OCI-LY7 (cell line): Measurements from ENCODE around the gene CMTM6. TPM values are rescaled to one million over a fixed set of nuclear protein-coding genes. Genes with fewer than 3 reads are reported as not detected.

Experiments used
- BruUV-seq: library from RNA; stranded (reverse); fragments of 400-500 nt; replicated peaks from 2 replicates; lab custom pipeline; 2021; lab: Mats Ljungman, UMichigan
- CTCF ChIA-PET: fragments of 300-600 bp; sonication (Branson Sonifier 250); formaldehyde crosslinking; loops from one replicate; lab custom pipeline; 2022; ENCODE audit warnings: antibody characterized with exemption; ENCODE audit not compliant: unreplicated experiment; lab: Charles Lee
- POLR2A ChIA-PET: fragments of 300-600 bp; sonication (Branson Sonifier 250); formaldehyde crosslinking; loops from one replicate; lab custom pipeline; 2022; ENCODE audit warnings: antibody characterized with exemption; lab: Charles Lee
- DNase-seq: peaks from one replicate; pipeline ENCODE4 v3.0.0-alpha.2; 2015; ENCODE audit warnings: low spot score
- H2AFZ ChIP-seq: fragments of 200-600 bp; sonication (generic), shearing (Covaris generic); 2 replicates; pipeline ENCODE4 v1.6.1; 2014; ENCODE audit warnings: mild to moderate bottlenecking, antibody characterized with exemption, low read length, moderate library complexity
- H3K27ac ChIP-seq: fragments of 200-600 bp; sonication (generic); 2 replicates; pipeline ENCODE4 v1.5.1; 2014; ENCODE audit warnings: mixed run types, low read depth, mild to moderate bottlenecking, moderate library complexity, low read length, inconsistent platforms; ENCODE audit not compliant: poor library complexity, severe bottlenecking
- H3K36me3 ChIP-seq: fragments of 200-600 bp; sonication (generic); 2 replicates; pipeline ENCODE4 v1.6.1; 2014; ENCODE audit warnings: mild to moderate bottlenecking, antibody characterized with exemption, low read length, moderate library complexity, mixed read lengths; ENCODE audit not compliant: insufficient read depth
- H3K4me1 ChIP-seq: fragments of 200-600 bp; sonication (generic); 2 replicates; pipeline ENCODE4 v1.5.1; 2014; ENCODE audit warnings: mild to moderate bottlenecking, low read length; ENCODE audit not compliant: insufficient read depth, poor library complexity, severe bottlenecking
- H3K4me2 ChIP-seq: fragments of 200-600 bp; sonication (generic); 2 replicates; pipeline ENCODE4 v1.6.1; 2014; ENCODE audit warnings: mild to moderate bottlenecking, low read length
- H3K4me3 ChIP-seq: fragments of 200-600 bp; sonication (generic); 2 replicates; pipeline ENCODE4 v1.5.1; 2014; ENCODE audit warnings: mild to moderate bottlenecking, low read depth, low read length; ENCODE audit not compliant: poor library complexity, severe bottlenecking
- H3K79me2 ChIP-seq: fragments of 200-600 bp; sonication (generic); 2 replicates; pipeline ENCODE4 v1.6.1; 2016; ENCODE audit warnings: low read depth, mild to moderate bottlenecking, low read length, moderate library complexity, mixed read lengths; ENCODE audit not compliant: insufficient read depth
- H3K9me2 ChIP-seq: fragments of 200-600 bp; sonication (generic); 2 replicates; pipeline ENCODE4 v1.6.1; 2016; ENCODE audit warnings: mild to moderate bottlenecking, low read length, mixed read lengths; ENCODE audit not compliant: insufficient read depth
- H3K9me3 ChIP-seq: fragments of 200-600 bp; sonication (generic); 2 replicates; pipeline ENCODE4 v1.6.1; 2014; ENCODE audit warnings: mild to moderate bottlenecking, mixed run types, low read length, mixed read lengths
- H4K20me1 ChIP-seq: fragments of 200-600 bp; sonication (generic); 2 replicates; pipeline ENCODE4 v1.6.1; 2014; ENCODE audit warnings: mild to moderate bottlenecking, antibody characterized with exemption, low read length, moderate library complexity, mixed read lengths; ENCODE audit not compliant: insufficient read depth
- EZH2phosphoT487 ChIP-seq: fragments of 200-600 bp; sonication (generic); IDR thresholded peaks from 2 replicates; pipeline ENCODE4 v1.6.1; 2018; ENCODE audit warnings: low read depth, borderline replicate concordance, mild to moderate bottlenecking, mixed run types, antibody characterized with exemption, low read length, moderate library complexity, mixed read lengths
- intact Hi-C: fragments of 100-400 bp; cut with micrococcal nuclease; formaldehyde crosslinking; loops from one replicate; pipeline ENCODE4 v1.10.0; 2022; ENCODE audit not compliant: unreplicated experiment
- total RNA-seq, 2 experiments: library from RNA; depleted of rRNA in 1 of 2; stranded (reverse); fragments of >200 nt in 1 of 2; shearing (Covaris generic) in 1 of 2; gene quantifications; 2 replicates each; pipeline ENCODE4 v1.2.3, GENCODE V29; 2014 to 2022
- TF ChIP-seq, protein P1 (sequence below): fragments of 200-600 bp; sonication (generic); conservative IDR thresholded peaks from 2 replicates; pipeline ENCODE4 v1.5.1; 2014; ENCODE audit warnings: mild to moderate bottlenecking, antibody characterized with exemption, low read length, moderate library complexity, mixed read lengths

CMTM6 gene
- total RNA-seq, 2 experiments from 2014 or later = 26.2 to 36.0 TPM

- CTCF ChIA-PET = no interaction called here
- Histone ChIP-seq H3K79me2 (peaks cover 33% of the 10 kb centered on the region; the same call in 1 of the 2 replicates), H2AFZ (no peak overlapping the region), H3K9me2 (no peaks in the 10 kb centered on the region), H3K4me1 (peaks cover 43% of the 10 kb centered on the region), H3K4me3 (no peak overlapping the region), H3K27ac (no peak overlapping the region), H4K20me1 (peaks cover 4% of the 10 kb centered on the region; the same call in 1 of the 2 replicates), H3K9me3 (no peaks in the 10 kb centered on the region), H3K4me2 (0 out of 2 replicates have a peak overlapping the region, but pooled peaks have one; percentile 1), H3K36me3 (peaks cover 14% of the 10 kb centered on the region)
- no peak for DNase-seq
- POLR2A ChIA-PET = interaction anchor here (0.6 to 1.4 kb wide), 3 partner anchors 11 to 58 kb away, joined by 3 to 4 read pairs (median 4); no protein-coding TSS in a partner anchor
- TF ChIP-seq EZH2phosphoT487 = no peak
- TF ChIP-seq, protein P1, sequence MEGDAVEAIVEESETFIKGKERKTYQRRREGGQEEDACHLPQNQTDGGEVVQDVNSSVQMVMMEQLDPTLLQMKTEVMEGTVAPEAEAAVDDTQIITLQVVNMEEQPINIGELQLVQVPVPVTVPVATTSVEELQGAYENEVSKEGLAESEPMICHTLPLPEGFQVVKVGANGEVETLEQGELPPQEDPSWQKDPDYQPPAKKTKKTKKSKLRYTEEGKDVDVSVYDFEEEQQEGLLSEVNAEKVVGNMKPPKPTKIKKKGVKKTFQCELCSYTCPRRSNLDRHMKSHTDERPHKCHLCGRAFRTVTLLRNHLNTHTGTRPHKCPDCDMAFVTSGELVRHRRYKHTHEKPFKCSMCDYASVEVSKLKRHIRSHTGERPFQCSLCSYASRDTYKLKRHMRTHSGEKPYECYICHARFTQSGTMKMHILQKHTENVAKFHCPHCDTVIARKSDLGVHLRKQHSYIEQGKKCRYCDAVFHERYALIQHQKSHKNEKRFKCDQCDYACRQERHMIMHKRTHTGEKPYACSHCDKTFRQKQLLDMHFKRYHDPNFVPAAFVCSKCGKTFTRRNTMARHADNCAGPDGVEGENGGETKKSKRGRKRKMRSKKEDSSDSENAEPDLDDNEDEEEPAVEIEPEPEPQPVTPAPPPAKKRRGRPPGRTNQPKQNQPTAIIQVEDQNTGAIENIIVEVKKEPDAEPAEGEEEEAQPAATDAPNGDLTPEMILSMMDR = no peak
- no TSS peak for BruUV-seq
- intact Hi-C loops = no loop called here
These were observed 7.0 kb downstream of the CMTM6 start for GRCh38 chr3:32495609-32496008.

- DNase-seq = no peak
- H2AFZ ChIP-seq = no peak overlapping the region
- ChIA-PET POLR2A (interaction anchor here (1.3 kb wide), 1 partner anchor 57 kb away, joined by 4 read pairs; no protein-coding TSS in a partner anchor), CTCF (no interaction called here)
- peaks cover 28% of the 10 kb centered on the region; the same call in 1 of the 2 replicates for H3K79me2 ChIP-seq
- H4K20me1 ChIP-seq = peaks cover 3% of the 10 kb centered on the region; the same call in 1 of the 2 replicates
- intact Hi-C loops = no loop called here
- no TSS peak for BruUV-seq
- no peaks in the 10 kb centered on the region for H3K9me2 ChIP-seq
- H3K27ac ChIP-seq = no peak overlapping the region
- H3K36me3 ChIP-seq = peaks cover 17% of the 10 kb centered on the region
- 0 out of 2 replicates have a peak overlapping the region, but pooled peaks have one; percentile 1 for H3K4me2 ChIP-seq
- TF ChIP-seq, protein P1 = no peak
- no peak for TF ChIP-seq EZH2phosphoT487
- peaks cover 38% of the 10 kb centered on the region for H3K4me1 ChIP-seq
- H3K4me3 ChIP-seq = no peak overlapping the region
- no peaks in the 10 kb centered on the region for H3K9me3 ChIP-seq
These were observed 7.6 kb downstream of the CMTM6 start for GRCh38 chr3:32495085-32495484.
